B cell (primary cell): Measurements from ENCODE around the gene PDLIM7.

ENCODE experiments used
- EZH2 ChIP-seq: IDR thresholded peaks from 2 replicates; pipeline ENCODE4 v1.6.1; 2012; ENCODE audit warnings: borderline replicate concordance, low read depth, mild to moderate bottlenecking, moderate library complexity, low read length; ENCODE audit not compliant: insufficient read depth, poor library complexity, severe bottlenecking
- TF ChIP-seq, protein P1 (sequence below): fragments of 200-600 bp; IDR thresholded peaks from one replicate; pipeline ENCODE4 v1.8.0; 2022; ENCODE audit warnings: antibody characterized with exemption, mild to moderate bottlenecking

DNA sequence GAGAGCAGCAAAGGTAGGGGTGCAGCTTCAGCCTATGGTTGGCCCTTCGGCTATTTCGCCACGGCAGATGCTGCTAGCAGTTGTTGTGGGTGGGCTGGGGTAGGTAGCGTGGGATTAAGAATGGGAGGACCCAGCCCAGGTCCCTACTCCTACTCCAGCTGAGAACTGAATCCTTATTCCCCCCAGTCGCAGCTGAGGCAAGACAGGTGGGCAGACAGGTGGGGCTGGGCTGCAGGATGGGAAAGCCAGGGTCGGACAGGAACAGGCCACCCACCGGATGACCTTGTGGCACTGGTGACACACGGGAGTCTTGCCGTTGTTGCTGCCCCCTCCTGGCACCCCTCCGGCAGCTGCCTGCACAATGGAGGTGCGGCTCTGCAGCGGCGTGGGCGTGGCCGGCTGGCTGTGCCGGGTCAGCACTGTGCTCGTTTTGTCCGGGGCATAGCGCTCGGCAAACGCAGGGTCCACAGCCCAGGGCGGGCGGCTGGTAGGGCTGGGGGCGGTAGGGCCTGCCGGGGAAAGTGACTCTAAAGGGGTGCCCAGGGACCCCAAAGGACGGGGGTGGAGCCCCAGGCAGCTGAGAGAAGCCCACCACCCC, 8.2 kb downstream of the PDLIM7 start:
- TF ChIP-seq, protein P1, sequence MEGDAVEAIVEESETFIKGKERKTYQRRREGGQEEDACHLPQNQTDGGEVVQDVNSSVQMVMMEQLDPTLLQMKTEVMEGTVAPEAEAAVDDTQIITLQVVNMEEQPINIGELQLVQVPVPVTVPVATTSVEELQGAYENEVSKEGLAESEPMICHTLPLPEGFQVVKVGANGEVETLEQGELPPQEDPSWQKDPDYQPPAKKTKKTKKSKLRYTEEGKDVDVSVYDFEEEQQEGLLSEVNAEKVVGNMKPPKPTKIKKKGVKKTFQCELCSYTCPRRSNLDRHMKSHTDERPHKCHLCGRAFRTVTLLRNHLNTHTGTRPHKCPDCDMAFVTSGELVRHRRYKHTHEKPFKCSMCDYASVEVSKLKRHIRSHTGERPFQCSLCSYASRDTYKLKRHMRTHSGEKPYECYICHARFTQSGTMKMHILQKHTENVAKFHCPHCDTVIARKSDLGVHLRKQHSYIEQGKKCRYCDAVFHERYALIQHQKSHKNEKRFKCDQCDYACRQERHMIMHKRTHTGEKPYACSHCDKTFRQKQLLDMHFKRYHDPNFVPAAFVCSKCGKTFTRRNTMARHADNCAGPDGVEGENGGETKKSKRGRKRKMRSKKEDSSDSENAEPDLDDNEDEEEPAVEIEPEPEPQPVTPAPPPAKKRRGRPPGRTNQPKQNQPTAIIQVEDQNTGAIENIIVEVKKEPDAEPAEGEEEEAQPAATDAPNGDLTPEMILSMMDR, result no peak
- no peak for TF ChIP-seq EZH2
